Peyer's patch (tissue), 4 donors: Measurements from ENCODE around the gene RAB6A. TPM values are rescaled to one million over a fixed set of nuclear protein-coding genes. Genes with fewer than 3 reads are reported as not detected.
"Not testable (repeated sequence)": the region's sequence is repeated elsewhere in the genome, so short reads cannot be mapped to it uniquely, and the experiment has no call there.

Experiments used
- DNase-seq, 3 donors: peaks; one replicate each; pipeline ENCODE4 v3.0.0-alpha.2; 2017 to 2019
- H3K27ac ChIP-seq, 4 donors: fragments of 200-600 bp; sonication (generic); one replicate each; pipeline ENCODE4 v1.5.1; 2016 to 2019
- H3K27me3 ChIP-seq, 2 donors: fragments of 200-600 bp; sonication (generic); one replicate each; pipeline ENCODE4 v1.5.1; 2019
- H3K36me3 ChIP-seq, 3 donors: fragments of 200-600 bp; sonication (generic); one replicate each; pipeline ENCODE4 v1.5.1; 2016 to 2019
- H3K4me1 ChIP-seq, 4 donors: fragments of 200-600 bp; sonication (generic); one replicate each; pipeline ENCODE4 v1.5.1; 2016 to 2019
- H3K4me3 ChIP-seq, 4 donors: fragments of 200-600 bp; sonication (generic); 1 replicate in 3 of 4; 2 replicates in 1 of 4; pipeline ENCODE4 v1.5.1; 2016 to 2019; ENCODE audit warnings: mild to moderate bottlenecking in 1 of 4
- H3K9me3 ChIP-seq, 4 donors: fragments of 200-600 bp; sonication (generic); one replicate each; pipeline ENCODE4 v1.5.1; 2016 to 2019; ENCODE audit warnings: mild to moderate bottlenecking in 1 of 4
- POLR2A ChIP-seq, 2 donors: fragments of 450-650 bp; IDR thresholded peaks; one replicate each; pipeline ENCODE4 v1.5.1; 2017; ENCODE audit warnings: antibody characterized with exemption in 2 of 2, mild to moderate bottlenecking in 2 of 2, moderate library complexity in 2 of 2
- total RNA-seq, 4 donors: library from RNA; depleted of rRNA; stranded (reverse); fragments of >200 nt; gene quantifications; one replicate each; pipeline ENCODE4 v1.1.0, GENCODE V29; 2016
- TF ChIP-seq, protein P1 (sequence below), 6 experiments: fragments of 450-650 bp in 4 of 6; fragments of 200-600 bp in 2 of 6; sonication (generic) in 1 of 6; IDR thresholded peaks; one replicate each; pipeline ENCODE4 v1.5.1; 2017 to 2019; ENCODE audit warnings: antibody characterized with exemption in 6 of 6, mild to moderate bottlenecking in 3 of 6, moderate library complexity in 1 of 6

The RAB6A gene
- total RNA-seq, 4 donors from 2014 or later = 76.7 to 198 (median 182) TPM

DNA sequence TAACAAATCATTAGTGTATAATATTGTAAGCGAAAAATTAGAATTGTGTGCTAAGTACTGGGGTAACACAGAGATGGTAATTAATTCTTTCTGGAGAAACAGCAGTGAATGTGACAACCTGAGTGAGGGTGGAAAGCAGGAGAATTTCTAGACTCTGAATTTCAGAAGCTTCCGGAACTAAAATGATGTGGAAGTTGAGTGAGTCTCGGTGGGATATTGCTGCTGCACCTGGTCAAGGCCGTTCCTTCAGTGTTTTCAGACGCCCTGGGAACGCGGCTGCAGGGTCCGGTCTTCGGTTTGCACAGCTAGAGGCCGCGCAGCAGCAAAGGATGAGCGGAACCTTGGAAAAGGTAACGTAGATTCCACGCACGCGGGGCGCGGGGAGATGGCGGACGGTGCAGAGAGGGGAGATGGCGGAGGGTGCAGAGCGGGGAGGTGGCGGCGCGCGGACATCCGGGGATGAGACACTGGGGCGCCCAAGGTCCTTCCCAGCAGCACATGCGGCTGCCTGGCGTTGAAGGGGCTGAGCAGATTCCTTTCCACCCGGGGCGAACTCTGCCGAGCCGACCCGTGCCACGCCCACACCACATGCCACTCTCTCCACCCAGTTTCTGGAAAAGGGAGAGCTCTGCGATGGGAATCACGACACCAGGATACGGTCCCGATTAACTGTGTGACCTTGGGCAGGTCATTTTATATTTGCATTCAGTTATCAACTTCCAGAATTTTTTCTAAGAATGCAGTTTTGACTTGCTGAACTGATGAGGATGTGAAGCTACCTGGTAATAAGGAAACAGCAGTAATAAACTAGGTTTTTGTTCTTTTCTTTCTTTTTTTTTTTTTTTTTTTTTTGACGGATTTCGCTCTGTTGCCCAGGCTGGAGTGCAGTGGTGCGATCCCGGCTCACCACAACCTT, 27.0 kb upstream of the RAB6A start, which contains the start of gene MRPL48:
TSS of gene MRPL48 (plus strand) at position 232 of the 916 bp plus-strand sequence. CDS start at position 330, 98 bp downstream.
- Histone ChIP-seq H3K4me3 (peak within 1 kb of the TSS; percentile 74 to 78 (median 75)), H3K9me3 (no peaks in the 10 kb centered on the region), H3K36me3 (peaks cover 0 to 4% (median 0%) of the 10 kb centered on the region in 3 donors), H3K27me3 (no peaks in the 10 kb centered on the region), H3K27ac (peak within 1 kb of the TSS; percentile 76 to 93 (median 89)), H3K4me1 (peaks cover 0 to 12% (median 1%) of the 10 kb centered on the region in 4 donors)
- peak; percentile 89 to 95 (median 94) for DNase-seq
- TF ChIP-seq POLR2A (IDR thresholded peaks at IDR 0.05) = peak; percentile 20 to 61
- TF ChIP-seq, protein P1, sequence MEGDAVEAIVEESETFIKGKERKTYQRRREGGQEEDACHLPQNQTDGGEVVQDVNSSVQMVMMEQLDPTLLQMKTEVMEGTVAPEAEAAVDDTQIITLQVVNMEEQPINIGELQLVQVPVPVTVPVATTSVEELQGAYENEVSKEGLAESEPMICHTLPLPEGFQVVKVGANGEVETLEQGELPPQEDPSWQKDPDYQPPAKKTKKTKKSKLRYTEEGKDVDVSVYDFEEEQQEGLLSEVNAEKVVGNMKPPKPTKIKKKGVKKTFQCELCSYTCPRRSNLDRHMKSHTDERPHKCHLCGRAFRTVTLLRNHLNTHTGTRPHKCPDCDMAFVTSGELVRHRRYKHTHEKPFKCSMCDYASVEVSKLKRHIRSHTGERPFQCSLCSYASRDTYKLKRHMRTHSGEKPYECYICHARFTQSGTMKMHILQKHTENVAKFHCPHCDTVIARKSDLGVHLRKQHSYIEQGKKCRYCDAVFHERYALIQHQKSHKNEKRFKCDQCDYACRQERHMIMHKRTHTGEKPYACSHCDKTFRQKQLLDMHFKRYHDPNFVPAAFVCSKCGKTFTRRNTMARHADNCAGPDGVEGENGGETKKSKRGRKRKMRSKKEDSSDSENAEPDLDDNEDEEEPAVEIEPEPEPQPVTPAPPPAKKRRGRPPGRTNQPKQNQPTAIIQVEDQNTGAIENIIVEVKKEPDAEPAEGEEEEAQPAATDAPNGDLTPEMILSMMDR (IDR thresholded peaks at IDR 0.05) = peak in 1 of 6 experiments; percentile 10

DNA sequence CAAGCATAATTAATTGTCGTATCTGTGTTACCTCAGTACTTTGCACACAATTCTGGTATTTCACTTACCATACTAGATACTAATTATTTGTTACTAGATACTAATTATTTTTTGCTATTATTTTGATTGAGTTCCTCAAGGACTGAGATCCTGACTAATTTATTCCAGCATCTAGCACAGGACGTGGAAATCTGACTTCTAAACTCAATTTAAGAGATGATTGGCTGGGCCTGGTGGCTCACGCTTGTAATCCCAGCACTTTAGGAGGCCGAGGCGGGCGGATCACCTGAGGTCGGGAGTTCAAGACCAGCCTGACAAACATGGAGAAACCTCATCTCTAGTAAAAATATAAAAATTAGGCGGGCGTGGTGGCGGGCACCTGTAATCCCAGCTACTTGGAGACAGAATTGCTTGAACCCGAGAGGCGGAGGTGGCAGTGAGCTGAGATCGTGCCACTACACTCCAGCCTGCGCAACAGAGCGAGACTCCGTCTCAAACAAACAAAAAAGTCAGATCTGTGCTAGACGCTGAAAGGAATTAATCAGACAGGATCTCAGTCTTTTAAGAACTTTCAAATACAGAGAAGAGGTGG, 26.3 kb upstream of the RAB6A start:
- Histone ChIP-seq H3K4me3 (peak overlapping the region; percentile 74 to 78 (median 75)), H3K36me3 (peaks cover 0 to 4% (median 0%) of the 10 kb centered on the region in 3 donors), H3K27me3 (no peaks in the 10 kb centered on the region), H3K4me1 (peaks cover 0 to 12% (median 1%) of the 10 kb centered on the region in 4 donors), H3K9me3 (no peaks in the 10 kb centered on the region), H3K27ac (peak overlapping the region; percentile 76 to 93 (median 89))
- no peak for DNase-seq
- TF ChIP-seq, protein P1 (IDR thresholded peaks at IDR 0.05) = no peak
- no peak for TF ChIP-seq POLR2A (IDR thresholded peaks at IDR 0.05)

DNA sequence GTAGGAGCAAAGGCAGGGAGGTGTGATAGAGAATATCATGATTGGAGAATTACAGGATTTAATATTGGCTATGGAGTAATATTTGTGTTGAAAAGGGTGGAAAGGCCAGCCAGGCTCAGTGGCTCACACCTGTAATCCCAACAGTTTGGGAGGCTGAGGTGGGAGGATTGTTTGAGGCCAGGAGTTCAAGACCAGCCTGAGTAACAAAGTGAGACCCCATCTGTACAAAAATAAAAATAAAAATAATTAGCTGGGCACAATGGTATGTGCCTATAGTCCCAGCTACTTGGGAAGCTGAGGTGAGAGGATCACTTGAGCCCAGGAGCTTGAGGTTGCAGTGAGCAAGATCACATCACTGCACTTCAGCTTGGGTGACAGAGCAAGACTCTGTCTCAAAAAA, 24.6 kb upstream of the RAB6A start:
- not testable (repeated sequence) for H3K36me3 ChIP-seq, H3K27me3 ChIP-seq, H3K9me3 ChIP-seq, H3K27ac ChIP-seq, DNase-seq, H3K4me3 ChIP-seq
- H3K4me1 ChIP-seq = peaks cover 0 to 12% (median 1%) of the 10 kb centered on the region in 4 donors

DNA sequence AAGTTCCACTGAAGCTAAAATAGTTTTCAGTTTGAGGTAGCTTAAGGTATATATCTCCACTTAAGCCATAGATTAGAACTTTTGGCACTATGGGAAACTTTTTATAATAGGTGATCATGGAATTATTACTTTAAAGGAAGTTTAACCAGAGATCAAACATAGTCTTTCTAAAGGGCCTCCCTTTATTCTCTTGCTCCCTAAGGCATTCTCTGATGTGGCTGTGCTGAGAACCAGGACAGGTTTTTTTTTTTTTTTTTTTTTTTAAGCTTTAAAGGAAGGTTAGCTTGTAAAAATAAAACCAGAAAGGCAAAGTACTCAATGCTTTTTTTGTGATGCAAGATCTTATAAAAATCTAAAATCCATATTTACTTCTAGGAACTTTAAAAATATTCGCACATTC, 23.9 kb upstream of the RAB6A start:
- no peaks in the 10 kb centered on the region for H3K27me3 ChIP-seq
- H3K4me1 ChIP-seq = peaks cover 0 to 18% (median 1%) of the 10 kb centered on the region in 4 donors
- DNase-seq = no peak
- H3K27ac ChIP-seq = no peak overlapping the region
- TF ChIP-seq, protein P1 (IDR thresholded peaks at IDR 0.05) = no peak
- no peak for TF ChIP-seq POLR2A (IDR thresholded peaks at IDR 0.05)
- no peaks in the 10 kb centered on the region for H3K9me3 ChIP-seq
- H3K36me3 ChIP-seq = no peaks in the 10 kb centered on the region
- no peak overlapping the region for H3K4me3 ChIP-seq

DNA sequence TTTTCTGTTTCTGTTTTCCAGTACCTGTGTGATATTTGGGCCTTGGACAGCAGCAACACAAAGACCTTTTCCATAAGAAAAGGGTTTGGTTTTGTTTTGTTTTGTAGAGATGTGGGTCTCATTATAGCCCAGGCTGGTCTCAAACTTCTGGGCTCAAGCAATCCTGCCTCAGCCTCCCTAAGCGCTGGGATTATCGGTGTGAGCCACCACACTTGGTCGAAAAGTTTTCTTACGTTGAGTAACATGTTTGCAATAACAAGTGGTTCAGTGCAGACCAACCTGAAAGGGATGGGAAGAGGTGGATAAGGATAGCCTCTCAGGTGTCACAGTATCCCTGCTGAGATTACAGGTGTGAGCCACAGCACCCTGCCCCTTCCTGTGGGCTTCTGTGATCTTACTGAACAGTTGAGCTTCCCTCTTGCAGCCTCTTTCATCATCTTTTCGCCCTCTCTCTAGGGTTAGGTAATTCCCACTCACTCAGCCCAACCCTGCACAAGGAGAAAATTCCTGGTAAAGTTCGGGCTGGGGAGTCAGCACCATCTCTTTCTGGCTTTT, 23.3 kb upstream of the RAB6A start:
- Histone ChIP-seq H3K4me1 (peaks cover 0 to 16% (median 1%) of the 10 kb centered on the region in 4 donors), H3K4me3 (no peak overlapping the region), H3K27me3 (no peaks in the 10 kb centered on the region), H3K36me3 (no peaks in the 10 kb centered on the region), H3K9me3 (no peaks in the 10 kb centered on the region), H3K27ac (peak overlapping the region in 2 of 4 donors; percentile 17 to 75)
- DNase-seq = no peak
- no peak for TF ChIP-seq POLR2A (IDR thresholded peaks at IDR 0.05)
- TF ChIP-seq, protein P1 (IDR thresholded peaks at IDR 0.05) = no peak
